ENCODE results near the gene TMED6. TPM values are rescaled to one million over a fixed set of nuclear protein-coding genes. Genes with fewer than 3 reads are reported as not detected.

The TMED6 gene
- total RNA-seq, 1 experiment from 2014 or later, result 0.91 TPM

DNA sequence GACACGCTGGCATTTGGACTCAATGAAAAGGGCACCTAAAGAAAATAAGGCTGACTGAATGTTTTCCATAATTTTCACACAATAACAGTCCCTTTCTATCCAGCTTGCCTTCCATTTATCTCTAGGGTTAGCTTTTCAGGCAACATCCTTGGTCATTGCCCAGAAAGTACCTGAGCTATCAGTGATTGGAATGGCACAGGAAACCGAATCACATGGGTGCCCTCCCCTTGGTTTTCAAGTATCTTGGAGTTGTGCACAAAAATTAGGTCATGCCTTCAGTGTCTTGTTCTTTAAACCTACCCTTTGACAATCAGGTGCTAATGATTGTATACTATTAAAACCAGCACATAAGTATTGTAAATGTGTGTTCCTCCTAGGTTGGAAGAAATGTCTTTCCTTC lies 43.7 kb downstream of the TMED6 start:
- intact Hi-C loops (cut with micrococcal nuclease), result no loop called here
- ChIA-PET CTCF (no interaction called here), RAD21 (ENCODE audit: low non-redundant PET in 1 of 2, low total read pairs in 2 of 2, uncharacterized antibody in 2 of 2, unreplicated experiment in 2 of 2) (no interaction called here), POLR2A (no interaction called here)
- Histone ChIP-seq H3K9ac (ENCODE audit: low read length) (no peak overlapping the region), H4K20me1 (ENCODE audit: insufficient read depth) (no peaks in the 10 kb centered on the region), H3K4me1 (ENCODE audit: control insufficient read depth in 1 of 2, insufficient read depth in 2 of 2, low read length in 2 of 2) (peaks cover 4 to 14% of the 10 kb centered on the region in 2 experiments), H2AFZ (ENCODE audit: low read depth, low read length, poor library complexity, severe bottlenecking) (no peak overlapping the region), H3K27me3 (ENCODE audit: insufficient read depth, low read length) (no peaks in the 10 kb centered on the region), H3K27ac (ENCODE audit: low read depth, low read length) (no peak overlapping the region), H3K9me3 (ENCODE audit: control insufficient read depth in 1 of 2, insufficient read depth in 1 of 2, low read depth in 1 of 2, low read length in 2 of 2) (no peaks in the 10 kb centered on the region), H3K4me2 (ENCODE audit: low read length) (no peak overlapping the region), H3K79me2 (ENCODE audit: insufficient read depth, low read length) (peaks cover 15% of the 10 kb centered on the region), H3K9me2 (ENCODE audit: insufficient read depth) (no peaks in the 10 kb centered on the region), H3K4me3 (replicated peaks in 1 of 2; ENCODE audit: low read depth in 1 of 2, low read length in 2 of 2) (no peak overlapping the region), H3K36me3 (ENCODE audit: control insufficient read depth in 1 of 2, insufficient read depth in 2 of 2, low read length in 2 of 2) (peaks cover 0 to 4% of the 10 kb centered on the region in 2 experiments; a peak in 1 of 4 replicates)
- ATAC-seq (no peak), DNase-seq (ENCODE audit: low read depth, low spot score) (no peak)
- TF ChIP-seq, protein P1, sequence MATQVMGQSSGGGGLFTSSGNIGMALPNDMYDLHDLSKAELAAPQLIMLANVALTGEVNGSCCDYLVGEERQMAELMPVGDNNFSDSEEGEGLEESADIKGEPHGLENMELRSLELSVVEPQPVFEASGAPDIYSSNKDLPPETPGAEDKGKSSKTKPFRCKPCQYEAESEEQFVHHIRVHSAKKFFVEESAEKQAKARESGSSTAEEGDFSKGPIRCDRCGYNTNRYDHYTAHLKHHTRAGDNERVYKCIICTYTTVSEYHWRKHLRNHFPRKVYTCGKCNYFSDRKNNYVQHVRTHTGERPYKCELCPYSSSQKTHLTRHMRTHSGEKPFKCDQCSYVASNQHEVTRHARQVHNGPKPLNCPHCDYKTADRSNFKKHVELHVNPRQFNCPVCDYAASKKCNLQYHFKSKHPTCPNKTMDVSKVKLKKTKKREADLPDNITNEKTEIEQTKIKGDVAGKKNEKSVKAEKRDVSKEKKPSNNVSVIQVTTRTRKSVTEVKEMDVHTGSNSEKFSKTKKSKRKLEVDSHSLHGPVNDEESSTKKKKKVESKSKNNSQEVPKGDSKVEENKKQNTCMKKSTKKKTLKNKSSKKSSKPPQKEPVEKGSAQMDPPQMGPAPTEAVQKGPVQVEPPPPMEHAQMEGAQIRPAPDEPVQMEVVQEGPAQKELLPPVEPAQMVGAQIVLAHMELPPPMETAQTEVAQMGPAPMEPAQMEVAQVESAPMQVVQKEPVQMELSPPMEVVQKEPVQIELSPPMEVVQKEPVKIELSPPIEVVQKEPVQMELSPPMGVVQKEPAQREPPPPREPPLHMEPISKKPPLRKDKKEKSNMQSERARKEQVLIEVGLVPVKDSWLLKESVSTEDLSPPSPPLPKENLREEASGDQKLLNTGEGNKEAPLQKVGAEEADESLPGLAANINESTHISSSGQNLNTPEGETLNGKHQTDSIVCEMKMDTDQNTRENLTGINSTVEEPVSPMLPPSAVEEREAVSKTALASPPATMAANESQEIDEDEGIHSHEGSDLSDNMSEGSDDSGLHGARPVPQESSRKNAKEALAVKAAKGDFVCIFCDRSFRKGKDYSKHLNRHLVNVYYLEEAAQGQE (IDR thresholded peaks at IDR 0.05; ENCODE audit: low read depth), result no peak
- TF ChIP-seq SP1 (IDR thresholded peaks at IDR 0.05; ENCODE audit: low read depth) (no peak), CEBPB (IDR thresholded peaks at IDR 0.05; ENCODE audit: low read depth) (no peak), EZH2 (IDR thresholded peaks at IDR 0.05) (no peak), SRF (IDR thresholded peaks at IDR 0.05; ENCODE audit: low read depth) (no peak), RAD21 (IDR thresholded peaks at IDR 0.05; ENCODE audit: low read depth) (no peak), SIN3A (IDR thresholded peaks at IDR 0.05; ENCODE audit: low read depth) (no peak), FOSL1 (IDR thresholded peaks at IDR 0.05; ENCODE audit: low read depth) (no peak), ELF1 (IDR thresholded peaks at IDR 0.05; ENCODE audit: borderline replicate concordance, low read depth) (no peak), POLR2A (IDR thresholded peaks at IDR 0.05; ENCODE audit: borderline replicate concordance, extremely low read depth, insufficient read depth, insufficient read length) (no peak), ZFX (IDR thresholded peaks at IDR 0.05) (no peak), POLR2AphosphoS5 (IDR thresholded peaks at IDR 0.05; ENCODE audit: low read depth, low read length) (no peak), JUND (IDR thresholded peaks at IDR 0.05) (no peak), ATF3 (IDR thresholded peaks at IDR 0.05) (no peak), ZNF274 (IDR thresholded peaks at IDR 0.05; ENCODE audit: low read depth, low read length) (no peak)
- TF ChIP-seq, protein P2, sequence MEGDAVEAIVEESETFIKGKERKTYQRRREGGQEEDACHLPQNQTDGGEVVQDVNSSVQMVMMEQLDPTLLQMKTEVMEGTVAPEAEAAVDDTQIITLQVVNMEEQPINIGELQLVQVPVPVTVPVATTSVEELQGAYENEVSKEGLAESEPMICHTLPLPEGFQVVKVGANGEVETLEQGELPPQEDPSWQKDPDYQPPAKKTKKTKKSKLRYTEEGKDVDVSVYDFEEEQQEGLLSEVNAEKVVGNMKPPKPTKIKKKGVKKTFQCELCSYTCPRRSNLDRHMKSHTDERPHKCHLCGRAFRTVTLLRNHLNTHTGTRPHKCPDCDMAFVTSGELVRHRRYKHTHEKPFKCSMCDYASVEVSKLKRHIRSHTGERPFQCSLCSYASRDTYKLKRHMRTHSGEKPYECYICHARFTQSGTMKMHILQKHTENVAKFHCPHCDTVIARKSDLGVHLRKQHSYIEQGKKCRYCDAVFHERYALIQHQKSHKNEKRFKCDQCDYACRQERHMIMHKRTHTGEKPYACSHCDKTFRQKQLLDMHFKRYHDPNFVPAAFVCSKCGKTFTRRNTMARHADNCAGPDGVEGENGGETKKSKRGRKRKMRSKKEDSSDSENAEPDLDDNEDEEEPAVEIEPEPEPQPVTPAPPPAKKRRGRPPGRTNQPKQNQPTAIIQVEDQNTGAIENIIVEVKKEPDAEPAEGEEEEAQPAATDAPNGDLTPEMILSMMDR (IDR thresholded peaks at IDR 0.05 in 2 of 3, conservative IDR thresholded peaks at IDR 0.05 in 1 of 3; ENCODE audit: borderline replicate concordance in 1 of 3, insufficient read depth in 1 of 3, low read depth in 2 of 3, low read length in 2 of 3), result no peak
- no TSS peak for BruUV-seq (replicated peaks)
